Prostate gland (tissue), 2 donors: ENCODE measurements around the gene STARD9. TPM values are rescaled to one million over a fixed set of nuclear protein-coding genes. Genes with fewer than 3 reads are reported as not detected.

ENCODE experiments used
- total RNA-seq, 2 donors: library from RNA; depleted of rRNA; stranded (reverse); fragments of >200 nt; gene quantifications; one replicate each; pipeline ENCODE4 v1.1.0, GENCODE V29; 2016

STARD9 gene
- total RNA-seq, 2 donors from 2014 or later = 2.6 to 45.8 TPM

Other genes with a start within 250 kb of the STARD9 start
- 10 to 100 TPM in 1 of 2 donors, 1 to 10 TPM in 1; 5.3 to 15.1 TPM for gene CAPN3, start 216.1 kb upstream of the STARD9 start, total RNA-seq
- 10 to 100 TPM; 49.5 to 79.5 TPM for gene ZNF106, start 84.5 kb upstream of the STARD9 start, total RNA-seq
- gene SNAP23, start 80.0 kb upstream of the STARD9 start, total RNA-seq = 10 to 100 TPM; 86.1 to 93.9 TPM
- 10 to 100 TPM in 1 of 2 donors, 1 to 10 TPM in 1; 9.8 to 21.8 TPM for gene LRRC57, start 26.8 kb upstream of the STARD9 start, total RNA-seq
- gene HAUS2, start 26.8 kb upstream of the STARD9 start, total RNA-seq = 10 to 100 TPM; 27.5 to 41.9 TPM
- 10 to 100 TPM; 22.3 to 26.9 TPM for gene CDAN1, start 161.5 kb downstream of the STARD9 start, total RNA-seq